Measurements from ENCODE around the gene MAGI2. TPM values are rescaled to one million over a fixed set of nuclear protein-coding genes. Genes with fewer than 3 reads are reported as not detected.

MAGI2 gene
- total RNA-seq, 1 donor from 2014 or later = 11.4 TPM

DNA sequence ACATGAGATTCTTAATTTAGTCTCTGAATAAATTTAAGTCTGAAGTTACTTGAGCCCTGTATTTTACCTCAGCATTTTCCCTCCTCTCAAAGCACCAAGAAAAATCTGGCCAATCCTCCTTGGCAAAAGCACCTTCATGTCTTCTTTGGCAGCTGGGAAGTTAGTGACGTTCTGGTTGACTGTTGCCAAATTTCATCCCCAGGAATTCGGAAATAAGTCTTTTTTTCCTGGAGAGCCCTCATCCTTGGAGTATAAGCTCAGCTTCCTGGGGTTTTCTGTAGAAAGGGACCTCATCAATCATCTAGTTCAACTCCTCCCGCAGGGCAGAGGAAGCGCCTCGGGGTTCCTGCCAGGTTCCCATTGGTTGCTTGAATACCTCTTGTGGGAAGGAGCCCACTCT is 1277.3 kb downstream of the MAGI2 start:
- Mint-ChIP-seq H3K27me3 (peaks cover 3% of the 10 kb centered on the region), H3K4me3 (ENCODE audit: low read depth) (no peak overlapping the region), H3K9me3 (ENCODE audit: low read depth) (no peaks in the 10 kb centered on the region), H3K4me1 (ENCODE audit: low read depth) (peaks cover 14% of the 10 kb centered on the region), H3K27ac (no peak overlapping the region), H3K36me3 (ENCODE audit: insufficient read depth) (no peaks in the 10 kb centered on the region)
- TF ChIP-seq, protein P1, sequence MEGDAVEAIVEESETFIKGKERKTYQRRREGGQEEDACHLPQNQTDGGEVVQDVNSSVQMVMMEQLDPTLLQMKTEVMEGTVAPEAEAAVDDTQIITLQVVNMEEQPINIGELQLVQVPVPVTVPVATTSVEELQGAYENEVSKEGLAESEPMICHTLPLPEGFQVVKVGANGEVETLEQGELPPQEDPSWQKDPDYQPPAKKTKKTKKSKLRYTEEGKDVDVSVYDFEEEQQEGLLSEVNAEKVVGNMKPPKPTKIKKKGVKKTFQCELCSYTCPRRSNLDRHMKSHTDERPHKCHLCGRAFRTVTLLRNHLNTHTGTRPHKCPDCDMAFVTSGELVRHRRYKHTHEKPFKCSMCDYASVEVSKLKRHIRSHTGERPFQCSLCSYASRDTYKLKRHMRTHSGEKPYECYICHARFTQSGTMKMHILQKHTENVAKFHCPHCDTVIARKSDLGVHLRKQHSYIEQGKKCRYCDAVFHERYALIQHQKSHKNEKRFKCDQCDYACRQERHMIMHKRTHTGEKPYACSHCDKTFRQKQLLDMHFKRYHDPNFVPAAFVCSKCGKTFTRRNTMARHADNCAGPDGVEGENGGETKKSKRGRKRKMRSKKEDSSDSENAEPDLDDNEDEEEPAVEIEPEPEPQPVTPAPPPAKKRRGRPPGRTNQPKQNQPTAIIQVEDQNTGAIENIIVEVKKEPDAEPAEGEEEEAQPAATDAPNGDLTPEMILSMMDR (IDR thresholded peaks at IDR 0.05; ENCODE audit: unreplicated experiment) = no peak
- no peak for DNase-seq (ENCODE audit: low spot score, unreplicated experiment)

DNA sequence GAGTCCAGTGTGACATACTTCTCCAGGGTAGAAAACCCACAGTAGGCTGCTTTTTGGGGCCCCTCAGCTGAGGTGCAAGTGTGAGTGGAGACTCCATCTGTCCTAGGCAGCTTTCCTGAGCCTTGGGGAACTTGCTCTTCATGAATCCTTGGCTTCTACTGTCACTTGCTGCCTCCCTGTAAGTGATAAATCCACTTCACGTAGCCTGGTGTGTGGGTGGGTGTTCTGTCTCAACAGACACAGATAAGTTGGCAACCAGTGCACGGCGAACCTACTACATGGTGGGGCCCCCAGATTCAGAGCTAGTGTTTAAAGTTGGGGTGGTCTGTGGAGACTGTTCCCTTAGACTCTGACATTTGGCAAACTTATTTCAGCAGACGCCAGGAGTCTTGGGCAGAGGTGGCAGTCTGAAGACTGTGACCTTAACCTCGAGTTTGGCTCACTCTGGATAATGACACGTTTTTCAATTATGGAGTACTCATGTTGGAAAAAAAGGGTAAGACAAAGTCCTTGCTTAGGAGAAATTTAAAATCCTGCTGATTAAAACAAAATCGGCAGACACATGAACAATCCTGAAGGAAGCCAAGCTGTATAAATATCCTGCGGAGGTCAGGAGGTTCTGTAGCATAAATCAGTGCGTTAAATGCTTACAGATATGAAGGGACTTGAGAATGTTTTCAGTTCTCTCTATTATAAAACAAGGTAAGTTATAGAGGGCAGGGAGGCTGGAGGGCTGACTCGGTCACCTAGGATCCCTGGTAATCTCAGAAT is 1278.0 kb downstream of the MAGI2 start:
- H3K36me3 Mint-ChIP-seq (ENCODE audit: insufficient read depth) = no peaks in the 10 kb centered on the region
- H3K27me3 Mint-ChIP-seq = peaks cover 3% of the 10 kb centered on the region
- no peak for DNase-seq (ENCODE audit: low spot score, unreplicated experiment)
- no peak overlapping the region for H3K27ac Mint-ChIP-seq
- TF ChIP-seq, protein P1 (IDR thresholded peaks at IDR 0.05; ENCODE audit: unreplicated experiment) = no peak
- H3K4me3 Mint-ChIP-seq (ENCODE audit: low read depth) = no peak overlapping the region
- no peaks in the 10 kb centered on the region for H3K9me3 Mint-ChIP-seq (ENCODE audit: low read depth)
- H3K4me1 Mint-ChIP-seq (ENCODE audit: low read depth) = peaks cover 14% of the 10 kb centered on the region

DNA sequence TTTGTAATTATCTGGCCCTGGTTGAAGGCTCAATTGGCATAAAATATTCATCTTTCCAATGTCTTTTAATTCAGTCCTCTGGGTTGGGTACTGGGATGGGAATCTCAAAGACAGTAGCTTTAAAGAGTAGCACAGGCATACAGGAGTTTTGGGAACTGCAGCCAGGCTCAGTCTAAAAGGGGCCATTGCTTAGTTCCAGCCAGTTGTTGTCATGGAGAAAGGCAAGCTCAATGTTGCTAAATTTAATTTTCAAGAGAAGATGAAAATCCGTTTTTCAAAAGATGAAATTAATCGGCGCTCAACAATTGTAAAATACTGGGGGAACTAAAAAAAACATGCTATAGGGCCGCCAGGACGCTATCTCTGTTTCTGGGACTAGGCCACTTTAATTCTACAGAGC is 1279.8 kb downstream of the MAGI2 start:
- Mint-ChIP-seq H3K4me3 (ENCODE audit: low read depth) (no peak overlapping the region), H3K4me1 (ENCODE audit: low read depth) (peaks cover 14% of the 10 kb centered on the region), H3K9me3 (ENCODE audit: low read depth) (no peaks in the 10 kb centered on the region), H3K36me3 (ENCODE audit: insufficient read depth) (no peaks in the 10 kb centered on the region), H3K27me3 (peaks cover 3% of the 10 kb centered on the region), H3K27ac (no peak overlapping the region)
- TF ChIP-seq, protein P1 (IDR thresholded peaks at IDR 0.05; ENCODE audit: unreplicated experiment) = no peak
- no peak for DNase-seq (ENCODE audit: low spot score, unreplicated experiment)

DNA sequence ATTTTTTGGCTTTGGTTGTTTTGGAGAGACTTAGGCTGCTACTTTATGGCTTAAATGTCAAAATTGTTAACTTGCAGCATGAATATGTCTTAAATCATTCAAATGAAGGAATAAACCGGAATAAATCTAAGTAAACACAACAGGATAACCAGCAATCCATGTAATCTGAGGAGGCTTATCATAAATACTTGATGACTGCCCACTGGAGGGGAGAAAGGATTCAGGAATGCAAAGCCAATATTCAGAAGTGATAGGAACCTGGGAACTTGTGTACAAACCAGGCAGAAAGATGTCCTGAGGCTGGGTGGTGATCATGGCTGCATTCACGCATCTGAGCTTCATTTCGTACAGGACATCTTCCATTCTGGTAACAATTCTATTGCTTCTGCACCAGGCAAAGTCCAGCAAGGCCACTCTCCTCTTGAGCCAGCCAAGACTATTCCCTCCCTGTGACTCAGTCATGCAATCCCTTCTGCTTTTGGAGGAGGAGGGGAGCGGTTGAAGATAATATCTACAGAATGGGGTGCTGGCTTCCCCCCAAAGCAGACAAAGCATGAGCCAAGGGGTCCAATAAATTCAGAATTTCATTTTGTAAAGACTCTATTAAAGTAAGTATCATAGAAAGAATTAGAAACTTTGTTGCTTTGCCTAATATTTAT is 1280.4 kb downstream of the MAGI2 start:
- Mint-ChIP-seq H3K36me3 (ENCODE audit: insufficient read depth) (no peaks in the 10 kb centered on the region), H3K27me3 (peaks cover 3% of the 10 kb centered on the region), H3K4me1 (ENCODE audit: low read depth) (peaks cover 14% of the 10 kb centered on the region), H3K27ac (no peak overlapping the region), H3K9me3 (ENCODE audit: low read depth) (no peaks in the 10 kb centered on the region), H3K4me3 (ENCODE audit: low read depth) (no peak overlapping the region)
- DNase-seq (ENCODE audit: low spot score, unreplicated experiment) = no peak
- TF ChIP-seq, protein P1 (IDR thresholded peaks at IDR 0.05; ENCODE audit: unreplicated experiment) = no peak

DNA sequence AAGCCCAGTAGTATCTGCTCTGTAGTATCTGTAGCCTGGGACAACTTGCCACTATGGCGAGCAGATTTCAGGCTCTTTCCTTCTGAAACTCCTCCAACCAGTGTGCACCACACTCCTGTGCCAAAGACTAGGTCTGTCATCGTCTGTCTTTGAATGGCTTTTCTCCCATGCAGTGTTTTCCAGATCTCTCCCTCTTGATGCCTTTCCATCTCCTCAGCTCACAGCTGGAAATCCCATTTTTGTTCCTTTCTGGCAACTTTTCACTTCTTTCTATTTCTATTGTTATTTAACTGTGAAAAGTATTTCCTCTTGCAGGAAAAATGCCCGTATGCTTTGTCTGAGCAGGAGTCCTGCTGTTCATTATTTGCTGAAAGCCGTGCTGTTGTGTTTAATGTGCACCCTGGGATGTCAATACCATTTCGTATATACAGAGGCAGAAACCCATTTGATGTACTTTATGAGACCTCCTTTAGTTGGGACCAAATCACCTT is 1281.2 kb downstream of the MAGI2 start:
- no peak for DNase-seq (ENCODE audit: low spot score, unreplicated experiment)
- TF ChIP-seq, protein P1 (IDR thresholded peaks at IDR 0.05; ENCODE audit: unreplicated experiment) = no peak
- H3K36me3 Mint-ChIP-seq (ENCODE audit: insufficient read depth) = no peaks in the 10 kb centered on the region
- H3K9me3 Mint-ChIP-seq (ENCODE audit: low read depth) = no peaks in the 10 kb centered on the region
- H3K27me3 Mint-ChIP-seq = peaks cover 3% of the 10 kb centered on the region
- H3K27ac Mint-ChIP-seq = peak overlapping the region; percentile 34
- H3K4me1 Mint-ChIP-seq (ENCODE audit: low read depth) = peaks cover 14% of the 10 kb centered on the region
- no peak overlapping the region for H3K4me3 Mint-ChIP-seq (ENCODE audit: low read depth)
